Measurements from ENCODE around the gene MT3. TPM values are rescaled to one million over a fixed set of nuclear protein-coding genes. Genes with fewer than 3 reads are reported as not detected.

MT3 gene
- polyA plus RNA-seq, 1 experiment, result not detected

GRCh38 chr16:56611281-56611833 is 22.0 kb downstream of the MT3 start:
- no peaks in the 10 kb centered on the region; the same call in 1 of the 2 replicates for H3K9me3 ChIP-seq (ENCODE audit: control insufficient read depth, insufficient read depth, low read length)
- POLR2A ChIA-PET, result interaction anchor here (0.6 to 8.7 kb wide), 4 partner anchors 11 to 158 kb away, joined by 3 to 201 read pairs (median 4); partner anchors contain the start of gene MT1E
- DNase-seq (ENCODE audit: low read depth, low spot score), result no peak

GRCh38 chr16:56613706-56614105 is 24.4 kb downstream of the MT3 start:
- H3K27ac ChIP-seq (ENCODE audit: low read depth, low read length), result no peak overlapping the region
- H3K27me3 ChIP-seq (ENCODE audit: control insufficient read depth, insufficient read depth, low read length), result no peaks in the 10 kb centered on the region
- CTCF ChIA-PET, result no interaction called here
- H3K4me3 ChIP-seq (ENCODE audit: low read depth, low read length), result no peak overlapping the region
- no peaks in the 10 kb centered on the region for H3K9me3 ChIP-seq (ENCODE audit: control insufficient read depth, insufficient read depth, low read length)
- POLR2A ChIA-PET, result interaction anchor here (8.7 kb wide), 1 partner anchor 12 kb away, joined by 201 read pairs; the partner anchor contains the start of gene MT1E
- no peak for TF ChIP-seq CTCF (IDR thresholded peaks at IDR 0.05; ENCODE audit: low read depth, low read length)
- DNase-seq (ENCODE audit: low read depth, low spot score), result no peak

More at GRCh38 chr16:56611281-56611833, 22.0 kb downstream of the MT3 start:
- TF ChIP-seq CTCF (IDR thresholded peaks at IDR 0.05; ENCODE audit: low read depth, low read length), result no peak
- no peaks in the 10 kb centered on the region for H3K27me3 ChIP-seq (ENCODE audit: control insufficient read depth, insufficient read depth, low read length)
- CTCF ChIA-PET, result interaction anchor here (1.8 to 2.6 kb wide), 2 partner anchors 10 to 91 kb away, joined by 7 read pairs; no protein-coding TSS in a partner anchor
- no peak overlapping the region for H3K4me3 ChIP-seq (ENCODE audit: low read depth, low read length)
- H3K27ac ChIP-seq (ENCODE audit: low read depth, low read length), result peak overlapping the region; percentile 98

- ChIA-PET POLR2A (no interaction called here), CTCF (interaction anchor here (1.0 kb wide), 1 partner anchor 14 kb away, joined by 3 read pairs; no protein-coding TSS in a partner anchor)
- peak overlapping the region; percentile 41 for H3K27ac ChIP-seq (ENCODE audit: low read depth, low read length)
- H3K9me3 ChIP-seq (ENCODE audit: control insufficient read depth, insufficient read depth, low read length), result no peaks in the 10 kb centered on the region
- H3K27me3 ChIP-seq (ENCODE audit: control insufficient read depth, insufficient read depth, low read length), result no peaks in the 10 kb centered on the region
- DNase-seq (ENCODE audit: low read depth, low spot score), result no peak
- no peak overlapping the region for H3K4me3 ChIP-seq (ENCODE audit: low read depth, low read length)
- TF ChIP-seq CTCF (IDR thresholded peaks at IDR 0.05; ENCODE audit: low read depth, low read length), result no peak
These were observed 25.2 kb downstream of the MT3 start for GRCh38 chr16:56614549-56614991.

GRCh38 chr16:56615353-56615752 is 26.0 kb downstream of the MT3 start:
- Histone ChIP-seq H3K9me3 (ENCODE audit: control insufficient read depth, insufficient read depth, low read length) (no peaks in the 10 kb centered on the region), H3K27me3 (ENCODE audit: control insufficient read depth, insufficient read depth, low read length) (no peaks in the 10 kb centered on the region), H3K27ac (ENCODE audit: low read depth, low read length) (no peak overlapping the region), H3K4me3 (ENCODE audit: low read depth, low read length) (no peak overlapping the region)
- POLR2A ChIA-PET, result interaction anchor here (2.8 kb wide), 1 partner anchor 10 kb away, joined by 25 read pairs; the partner anchor contains the start of gene MT1E
- CTCF ChIA-PET, result interaction anchor here (1.0 kb wide), 1 partner anchor 15 kb away, joined by 3 read pairs; no protein-coding TSS in a partner anchor
- no peak for DNase-seq (ENCODE audit: low read depth, low spot score)
- no peak for TF ChIP-seq CTCF (IDR thresholded peaks at IDR 0.05; ENCODE audit: low read depth, low read length)

GRCh38 chr16:56616608-56617211 is 27.4 kb downstream of the MT3 start:
- H3K4me3 ChIP-seq (ENCODE audit: low read depth, low read length), result peak overlapping the region; percentile 46; the same call in 1 of the 2 replicates
- H3K27ac ChIP-seq (ENCODE audit: low read depth, low read length), result no peak overlapping the region
- POLR2A ChIA-PET, result interaction anchor here (1.6 to 2.8 kb wide), 2 partner anchors 8 to 9 kb away, joined by 4 to 25 read pairs; partner anchors contain the start of genes MT1E and MT2A
- H3K27me3 ChIP-seq (ENCODE audit: control insufficient read depth, insufficient read depth, low read length), result no peaks in the 10 kb centered on the region
- no peaks in the 10 kb centered on the region for H3K9me3 ChIP-seq (ENCODE audit: control insufficient read depth, insufficient read depth, low read length)
- no peak for DNase-seq (ENCODE audit: low read depth, low spot score)
- TF ChIP-seq CTCF (IDR thresholded peaks at IDR 0.05; ENCODE audit: low read depth, low read length), result no peak
- CTCF ChIA-PET, result no interaction called here

Measured in AG04450 (cell line).